ENCODE measurements around the gene PHLDB2.
A peak's percentile ranks its signal among the peaks of the same experiment; 100 is the strongest.

PHLDB2 gene

GRCh38 chr3:111993038-111993437, 134.0 kb downstream of the PHLDB2 start:
- DNase-seq (ENCODE audit: low read depth, low spot score): no peak

- DNase-seq (ENCODE audit: low read depth, low spot score): peak; percentile 76
These were observed 139.8 kb downstream of the PHLDB2 start, which contains the start of gene TAGLN3 for GRCh38 chr3:111998636-111999483. TSS of gene TAGLN3 (plus strand) at chr3:111998922. CDS start at chr3:111999423, 501 bp downstream.

- DNase-seq (ENCODE audit: low read depth, low spot score): peak; percentile 46
These were observed 140.6 kb downstream of the PHLDB2 start for GRCh38 chr3:111999484-112000324.

GRCh38 chr3:112000367-112000771, 141.3 kb downstream of the PHLDB2 start:
- no peak for DNase-seq (ENCODE audit: low read depth, low spot score)

GRCh38 chr3:112000966-112001365, 141.9 kb downstream of the PHLDB2 start:
- DNase-seq (ENCODE audit: low read depth, low spot score): no peak

- DNase-seq (ENCODE audit: low read depth, low spot score): no peak
These were observed 142.5 kb downstream of the PHLDB2 start for GRCh38 chr3:112001526-112001925.

- DNase-seq (ENCODE audit: low read depth, low spot score): no peak
These were observed 143.3 kb downstream of the PHLDB2 start for GRCh38 chr3:112002096-112002971.

- no peak for DNase-seq (ENCODE audit: low read depth, low spot score)
These were observed 144.4 kb downstream of the PHLDB2 start for GRCh38 chr3:112003321-112004080.

GRCh38 chr3:112004187-112004586, 145.1 kb downstream of the PHLDB2 start:
- no peak for DNase-seq (ENCODE audit: low read depth, low spot score)

GRCh38 chr3:112004669-112005068, 145.6 kb downstream of the PHLDB2 start:
- no peak for DNase-seq (ENCODE audit: low read depth, low spot score)

GRCh38 chr3:112005091-112005672, 146.1 kb downstream of the PHLDB2 start:
- no peak for DNase-seq (ENCODE audit: low read depth, low spot score)

GRCh38 chr3:112007633-112008032, 148.6 kb downstream of the PHLDB2 start:
- peak; percentile 50 for DNase-seq (ENCODE audit: low read depth, low spot score)

GRCh38 chr3:112009670-112010069, 150.6 kb downstream of the PHLDB2 start:
- DNase-seq (ENCODE audit: low read depth, low spot score): no peak

GRCh38 chr3:112010636-112011035, 151.6 kb downstream of the PHLDB2 start:
- DNase-seq (ENCODE audit: low read depth, low spot score): no peak

GRCh38 chr3:112011376-112011940, 152.4 kb downstream of the PHLDB2 start:
- DNase-seq (ENCODE audit: low read depth, low spot score): no peak

GRCh38 chr3:112012205-112012992, 153.3 kb downstream of the PHLDB2 start:
- DNase-seq (ENCODE audit: low read depth, low spot score): peak; percentile 32

- DNase-seq (ENCODE audit: low read depth, low spot score): peak; percentile 77
These were observed 154.2 kb downstream of the PHLDB2 start for GRCh38 chr3:112013058-112013783.

GRCh38 chr3:112013784-112014143, 154.7 kb downstream of the PHLDB2 start:
- DNase-seq (ENCODE audit: low read depth, low spot score): no peak

- no peak for DNase-seq (ENCODE audit: low read depth, low spot score)
These were observed 158.0 kb downstream of the PHLDB2 start for GRCh38 chr3:112017091-112017490.

All from astrocyte of the hippocampus (primary cell).